EH (cell line): ENCODE results near the gene UTP3.
"Not testable (repeated sequence)": the region's sequence is repeated elsewhere in the genome, so short reads cannot be mapped to it uniquely, and the experiment has no call there.

Experiments used
- DNase-seq: peaks from one replicate; pipeline ENCODE4 v3.0.0-alpha.2; 2015; ENCODE audit warnings: low read depth

The UTP3 gene

DNA sequence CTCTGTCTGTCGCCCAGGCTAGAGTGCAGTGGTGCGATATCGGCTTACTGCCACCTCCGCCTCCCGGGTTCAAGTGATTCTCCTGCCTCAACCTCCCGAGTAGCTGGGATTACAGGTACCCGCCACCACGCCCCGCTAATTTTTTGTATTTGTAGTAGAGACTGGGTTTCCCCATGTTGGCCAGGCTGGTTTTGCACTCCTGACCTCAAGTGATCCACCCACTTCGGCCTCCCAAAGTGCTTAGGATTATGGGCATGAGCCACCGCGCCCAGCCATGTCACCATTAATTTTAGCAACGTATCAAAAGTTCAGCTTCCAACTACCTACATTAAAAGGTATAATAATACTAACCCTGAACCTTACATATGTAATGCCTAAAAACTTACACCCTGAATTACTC lies 940 bp upstream of the UTP3 start:
- DNase-seq, result no peak

DNA sequence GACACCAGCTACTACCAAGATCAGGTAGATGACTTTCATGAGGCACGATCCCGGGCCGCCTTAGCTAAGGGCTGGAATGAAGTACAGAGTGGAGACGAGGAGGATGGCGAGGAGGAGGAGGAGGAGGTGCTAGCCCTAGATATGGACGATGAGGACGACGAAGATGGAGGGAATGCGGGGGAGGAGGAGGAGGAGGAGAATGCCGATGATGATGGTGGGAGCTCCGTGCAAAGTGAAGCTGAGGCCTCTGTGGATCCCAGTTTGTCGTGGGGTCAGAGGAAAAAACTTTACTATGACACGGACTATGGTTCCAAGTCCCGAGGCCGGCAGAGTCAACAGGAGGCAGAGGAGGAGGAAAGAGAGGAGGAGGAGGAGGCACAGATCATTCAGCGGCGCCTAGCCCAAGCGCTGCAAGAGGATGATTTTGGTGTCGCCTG lies 481 bp downstream of the UTP3 start:
- peak; percentile 31 for DNase-seq

DNA sequence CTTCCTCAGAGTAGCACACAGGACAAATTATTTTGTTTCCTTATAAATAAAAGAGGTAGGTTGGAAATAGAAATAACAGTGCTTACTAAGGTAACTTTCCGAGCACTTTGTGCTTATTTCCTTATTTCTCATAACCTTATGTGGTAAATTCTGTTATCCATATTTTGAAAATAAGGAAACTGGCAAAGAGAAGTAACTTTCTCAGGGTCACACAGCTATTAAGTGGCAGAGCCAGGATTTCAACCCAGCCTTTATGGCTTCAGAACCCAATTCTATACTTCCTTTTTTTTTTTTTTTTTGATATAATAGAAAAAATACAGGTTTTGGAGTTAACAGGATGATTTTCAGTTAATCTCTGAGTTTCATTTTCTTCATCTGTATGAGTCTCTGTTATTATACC lies 3.3 kb downstream of the UTP3 start:
- no peak for DNase-seq

GRCh38 chr4:70694633-70695032 lies 6.3 kb downstream of the UTP3 start:
- DNase-seq, result not testable (repeated sequence)

- DNase-seq, result not testable (repeated sequence)
Measured at GRCh38 chr4:70698435-70698834, 10.1 kb downstream of the UTP3 start.

DNA sequence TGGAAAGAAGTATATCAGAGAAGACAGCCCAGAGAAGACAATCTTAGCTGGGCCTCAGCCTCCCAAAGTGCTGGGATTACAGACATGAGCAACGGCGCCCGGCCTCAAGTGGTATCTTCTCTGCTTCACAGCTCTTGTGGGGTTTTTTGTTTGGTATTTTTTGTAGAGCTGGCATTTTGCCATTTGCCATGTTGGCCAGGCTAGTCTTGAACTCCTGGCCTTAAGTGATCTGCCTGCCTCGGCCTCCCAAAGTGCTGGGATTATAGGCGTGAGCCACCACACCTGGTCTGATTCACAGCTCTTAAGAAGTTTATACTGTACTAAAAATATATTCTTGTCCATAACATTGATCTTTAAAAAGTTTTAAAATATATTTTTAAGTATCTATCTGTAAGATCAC lies 12.4 kb downstream of the UTP3 start:
- no peak for DNase-seq

GRCh38 chr4:70701271-70701670 lies 12.9 kb downstream of the UTP3 start:
- DNase-seq, result no peak

DNA sequence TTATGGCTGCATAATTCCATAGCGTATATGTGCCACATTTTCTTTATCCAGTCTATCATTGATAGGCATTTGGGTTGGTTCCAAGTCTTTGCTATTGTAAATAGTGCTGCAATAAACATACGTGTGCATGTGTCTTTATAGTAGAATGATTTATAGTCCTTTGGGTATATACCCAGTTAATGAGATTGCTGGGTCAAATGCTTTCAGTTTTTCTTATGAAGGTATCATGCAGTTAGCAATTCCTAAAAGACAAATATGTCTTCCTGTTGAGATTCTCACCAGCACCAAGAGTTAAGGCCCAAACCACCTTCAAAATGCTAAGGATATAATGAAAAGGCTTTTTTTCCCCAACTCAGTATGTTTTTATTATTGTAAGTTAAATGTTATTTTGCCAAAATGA lies 14.3 kb downstream of the UTP3 start:
- not testable (repeated sequence) for DNase-seq

DNA sequence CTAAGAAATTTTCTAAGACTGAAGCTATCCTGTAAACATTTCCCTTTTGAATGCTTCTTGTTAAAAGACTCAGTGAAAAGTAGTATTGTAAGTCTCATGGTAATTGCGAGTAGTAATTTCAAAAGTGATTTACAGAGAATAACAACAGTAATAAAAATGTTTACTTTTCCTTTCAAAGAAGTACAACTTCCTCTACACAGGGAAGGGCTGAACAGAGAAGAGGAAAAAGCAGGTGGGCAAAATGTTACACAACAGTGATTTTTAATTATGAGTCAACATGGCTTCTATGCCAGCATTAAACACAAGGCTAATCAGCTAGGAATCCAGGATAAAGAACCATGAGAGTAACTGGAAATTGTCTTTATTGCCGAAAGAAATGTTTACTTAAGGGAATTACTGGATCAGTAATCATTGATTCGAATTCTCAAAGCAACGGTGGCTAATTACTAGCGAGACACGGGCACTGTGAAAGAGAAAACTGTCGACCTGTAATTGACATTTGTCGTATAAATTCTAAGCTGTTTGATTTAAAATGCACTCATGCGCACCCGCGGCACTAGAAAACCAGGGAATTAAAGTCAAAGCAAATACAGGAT lies 15.4 kb downstream of the UTP3 start:
- DNase-seq, result peak; percentile 64

DNA sequence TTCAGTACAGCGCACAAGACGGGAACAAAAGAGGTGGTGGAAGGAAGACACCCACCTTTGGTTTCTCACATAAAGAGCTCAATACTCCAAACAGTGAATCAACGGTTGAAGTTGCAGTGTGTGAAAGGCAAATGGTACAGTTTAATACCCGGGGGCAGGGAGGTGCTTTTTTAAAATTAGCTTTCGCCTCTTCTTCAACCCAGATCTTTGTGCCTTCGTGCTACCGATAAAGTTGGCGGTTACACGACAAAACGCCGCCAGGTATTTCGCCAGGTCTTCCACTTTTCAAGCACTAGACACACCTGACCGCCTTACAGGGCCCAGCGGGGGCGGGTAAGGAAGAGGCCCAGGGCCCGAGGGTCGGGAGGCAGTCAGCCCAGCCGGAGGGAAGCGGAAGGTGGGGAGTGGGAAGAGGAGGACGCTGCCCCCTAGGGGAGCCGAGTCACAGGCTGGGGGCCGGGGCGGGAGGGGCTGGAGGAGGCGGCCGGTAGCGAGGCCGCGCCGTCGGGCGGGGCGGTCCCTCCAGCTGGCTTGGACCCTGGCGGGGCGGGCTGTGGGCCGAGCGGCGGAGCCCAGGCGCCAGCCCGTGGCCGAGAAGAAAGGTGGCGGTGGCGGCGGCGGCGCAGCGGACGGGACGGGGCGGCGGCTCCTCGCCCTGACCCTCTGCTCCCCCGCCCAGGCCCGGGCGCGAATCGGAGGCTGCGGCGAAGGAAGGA lies 16.0 kb downstream of the UTP3 start:
- DNase-seq, result peak; percentile 74

DNA sequence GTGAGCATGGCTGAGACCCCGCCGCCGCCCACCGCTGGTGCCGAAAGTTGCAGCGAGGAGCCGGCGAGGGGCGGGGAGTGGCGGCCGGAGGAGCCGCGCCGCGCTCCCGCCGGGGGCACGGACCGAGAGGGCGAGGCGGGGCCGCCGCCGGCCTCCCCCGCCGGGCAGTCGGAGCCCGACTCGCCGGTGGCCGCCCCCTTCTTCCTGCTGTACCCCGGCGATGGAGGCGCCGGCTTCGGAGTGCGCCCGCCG lies 16.5 kb downstream of the UTP3 start:
- DNase-seq, result no peak

DNA sequence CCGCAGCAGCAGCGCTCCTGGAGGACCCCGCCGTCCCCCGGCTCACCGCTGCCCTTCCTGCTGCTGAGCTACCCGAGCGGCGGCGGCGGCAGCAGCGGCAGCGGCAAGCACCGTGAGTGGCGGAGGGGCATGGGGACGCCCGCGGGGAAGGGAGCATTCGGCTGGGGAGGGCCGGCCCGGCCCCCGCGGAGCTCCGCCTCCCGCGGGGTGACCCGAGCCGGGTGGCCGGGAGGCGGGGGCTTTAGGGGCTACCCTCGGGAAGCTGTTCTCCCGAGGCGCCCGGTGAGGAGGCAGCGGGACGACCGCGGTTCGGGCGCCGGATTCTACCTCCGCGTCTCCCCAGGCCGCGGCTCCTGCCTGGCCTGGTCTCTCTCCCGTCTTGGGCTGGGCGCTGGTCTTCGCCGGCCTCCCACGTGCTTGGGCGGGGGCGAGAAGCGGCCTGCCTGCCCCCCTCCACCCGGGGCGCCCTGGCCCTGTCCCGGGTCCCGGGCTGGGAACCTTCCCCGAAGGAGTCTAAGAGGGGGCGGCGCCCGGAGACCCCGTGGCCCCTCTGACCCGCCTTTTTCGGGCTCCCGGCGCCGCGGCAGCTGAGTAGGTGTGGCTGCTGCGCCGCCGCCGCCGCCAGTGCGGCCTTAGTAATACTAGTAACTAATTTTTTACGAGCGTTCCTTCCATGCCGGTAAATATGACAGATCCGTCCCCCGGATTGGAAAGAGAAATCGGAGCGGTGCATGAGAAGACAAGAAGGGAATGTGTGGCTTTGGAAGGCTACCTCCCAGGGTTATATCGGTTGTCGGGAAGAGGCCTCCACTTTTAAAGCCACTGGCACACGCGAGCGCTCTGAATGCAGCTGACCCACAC lies 17.1 kb downstream of the UTP3 start:
- DNase-seq, result peak; percentile 94

- DNase-seq, result no peak
Measured at GRCh38 chr4:70706044-70706461, 17.7 kb downstream of the UTP3 start.

- peak; percentile 30 for DNase-seq
Measured at GRCh38 chr4:70706516-70706915, 18.2 kb downstream of the UTP3 start.

GRCh38 chr4:70709611-70710205 lies 21.4 kb downstream of the UTP3 start:
- no peak for DNase-seq

- no peak for DNase-seq
Measured at GRCh38 chr4:70711599-70711998, 23.3 kb downstream of the UTP3 start.

DNA sequence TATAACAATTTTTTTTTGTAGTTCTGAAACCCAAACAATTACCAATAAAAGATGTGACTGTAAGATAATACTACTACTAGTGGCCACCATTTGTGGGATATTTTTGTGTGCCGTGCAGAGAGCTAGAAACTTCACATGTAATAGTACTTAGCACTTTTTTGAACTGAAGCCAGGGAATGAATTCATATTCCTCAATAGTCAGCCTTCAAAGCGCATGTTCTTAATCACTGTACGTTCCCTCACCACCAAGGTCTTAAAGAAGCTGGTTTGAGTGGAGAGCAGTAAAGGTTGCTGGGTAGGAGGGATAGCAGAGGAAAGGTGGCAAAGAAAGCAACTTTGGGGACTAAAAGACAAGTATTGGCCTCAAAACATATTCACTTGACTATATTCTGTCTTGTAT lies 23.8 kb downstream of the UTP3 start:
- no peak for DNase-seq

- DNase-seq, result no peak
Measured at GRCh38 chr4:70712604-70713452, 24.5 kb downstream of the UTP3 start.

DNA sequence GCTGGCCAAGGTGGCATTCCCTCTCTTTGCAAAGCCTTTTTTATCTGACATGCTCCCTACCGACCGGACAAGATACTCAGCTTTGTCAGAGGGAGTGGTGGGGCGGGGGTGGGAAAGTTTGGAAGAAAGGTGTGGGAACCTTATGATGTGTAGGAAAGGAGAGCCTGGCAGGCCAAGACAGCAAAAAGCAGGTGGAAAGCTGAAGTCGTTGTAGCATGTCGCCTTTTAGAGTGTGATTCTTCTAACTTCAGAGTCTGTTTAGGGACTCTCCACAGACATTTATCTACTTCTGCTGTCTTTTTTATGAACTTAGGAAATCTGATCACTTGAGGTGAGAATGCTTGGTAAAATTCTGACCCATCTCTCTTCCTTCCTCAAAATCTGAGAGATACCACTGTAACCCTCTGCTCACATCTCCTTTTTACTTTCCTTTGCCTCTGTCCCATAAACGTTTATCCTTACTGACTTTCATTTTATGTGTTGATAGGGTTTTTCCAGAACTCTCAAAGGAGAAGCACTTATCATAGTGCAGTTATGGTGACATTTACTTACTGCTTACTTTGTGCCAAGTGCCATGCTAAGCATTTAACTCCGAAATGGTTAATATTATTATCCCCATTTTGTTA lies 25.2 kb downstream of the UTP3 start:
- DNase-seq, result no peak

DNA sequence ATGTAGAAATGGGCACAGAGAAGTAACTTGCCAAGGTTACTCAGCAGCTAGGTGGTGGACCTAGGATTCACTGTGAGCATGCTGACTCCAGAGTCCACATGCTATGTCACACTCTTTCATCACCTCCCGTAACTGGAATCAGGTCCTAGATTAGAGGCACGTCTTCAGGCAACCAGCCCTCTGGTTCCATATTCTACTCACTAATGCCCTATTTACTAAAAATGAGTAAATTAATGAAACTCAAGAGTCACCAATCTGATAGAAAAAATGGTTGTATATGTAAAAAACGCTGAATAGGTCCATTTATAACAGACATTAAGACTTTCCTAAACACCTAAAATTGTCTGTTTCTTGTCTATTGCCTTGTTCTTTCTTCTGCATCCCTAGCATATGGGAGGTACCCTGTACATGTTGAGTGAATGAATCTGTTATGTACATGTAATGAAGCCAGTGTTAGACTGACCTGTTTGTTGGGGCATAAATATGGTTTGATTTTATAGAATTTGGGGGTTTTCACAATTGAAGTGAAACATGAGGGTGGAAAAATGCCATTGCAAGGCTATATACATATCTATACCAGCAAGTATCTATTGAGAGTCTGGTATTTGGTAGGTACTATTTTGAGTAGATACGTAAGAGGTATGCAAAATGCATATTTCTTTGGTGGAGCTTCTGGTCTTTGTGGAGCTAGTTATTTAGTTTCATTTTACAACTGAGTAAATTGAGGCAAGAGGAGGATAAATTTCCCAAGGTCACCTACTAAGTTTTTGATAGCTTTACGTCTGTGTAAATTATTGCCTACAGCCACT lies 26.0 kb downstream of the UTP3 start:
- DNase-seq, result no peak

GRCh38 chr4:70715097-70715496 lies 26.8 kb downstream of the UTP3 start:
- no peak for DNase-seq
